Prostate gland (tissue), 2 donors: ENCODE measurements around the gene IMPACT.

Experiments used
- POLR2A ChIP-seq: fragments of 450-650 bp; IDR thresholded peaks from one replicate; pipeline ENCODE4 v1.6.1; 2016; ENCODE audit warnings: antibody characterized with exemption, mild to moderate bottlenecking
- TF ChIP-seq, protein P1 (sequence below), 4 experiments: fragments of 200-600 bp in 2 of 4; fragments of 450-650 bp in 2 of 4; sonication (generic) in 2 of 4; IDR thresholded peaks; 1 replicate in 3 of 4; 2 replicates in 1 of 4; pipeline ENCODE4 v1.5.1; 2016 to 2019; ENCODE audit warnings: antibody characterized with exemption in 4 of 4, mild to moderate bottlenecking in 2 of 4, moderate library complexity in 2 of 4

DNA sequence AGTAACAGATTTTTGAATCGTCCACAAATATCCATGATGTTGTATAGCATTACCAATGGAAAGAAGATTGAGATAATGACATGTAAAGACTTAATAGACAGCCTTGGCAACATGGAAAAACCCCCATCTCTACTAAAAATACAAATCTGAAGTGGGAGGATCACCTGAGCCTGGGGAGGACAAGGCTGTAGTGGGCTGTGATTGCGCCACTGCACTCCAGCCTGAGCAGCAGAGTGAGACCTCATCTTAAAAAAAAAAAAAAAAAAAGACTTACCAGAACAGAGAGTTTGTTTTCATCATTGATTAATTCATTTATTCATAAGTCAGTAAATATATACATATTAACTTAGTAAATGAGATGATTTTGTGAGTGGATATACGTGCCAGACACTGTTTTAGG is 21.9 kb upstream of the IMPACT start:
- TF ChIP-seq, protein P1, sequence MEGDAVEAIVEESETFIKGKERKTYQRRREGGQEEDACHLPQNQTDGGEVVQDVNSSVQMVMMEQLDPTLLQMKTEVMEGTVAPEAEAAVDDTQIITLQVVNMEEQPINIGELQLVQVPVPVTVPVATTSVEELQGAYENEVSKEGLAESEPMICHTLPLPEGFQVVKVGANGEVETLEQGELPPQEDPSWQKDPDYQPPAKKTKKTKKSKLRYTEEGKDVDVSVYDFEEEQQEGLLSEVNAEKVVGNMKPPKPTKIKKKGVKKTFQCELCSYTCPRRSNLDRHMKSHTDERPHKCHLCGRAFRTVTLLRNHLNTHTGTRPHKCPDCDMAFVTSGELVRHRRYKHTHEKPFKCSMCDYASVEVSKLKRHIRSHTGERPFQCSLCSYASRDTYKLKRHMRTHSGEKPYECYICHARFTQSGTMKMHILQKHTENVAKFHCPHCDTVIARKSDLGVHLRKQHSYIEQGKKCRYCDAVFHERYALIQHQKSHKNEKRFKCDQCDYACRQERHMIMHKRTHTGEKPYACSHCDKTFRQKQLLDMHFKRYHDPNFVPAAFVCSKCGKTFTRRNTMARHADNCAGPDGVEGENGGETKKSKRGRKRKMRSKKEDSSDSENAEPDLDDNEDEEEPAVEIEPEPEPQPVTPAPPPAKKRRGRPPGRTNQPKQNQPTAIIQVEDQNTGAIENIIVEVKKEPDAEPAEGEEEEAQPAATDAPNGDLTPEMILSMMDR (IDR thresholded peaks at IDR 0.05), result no peak
- TF ChIP-seq POLR2A, result no peak
